ENCODE results near the gene EML6.
"Not testable (repeated sequence)": the region's sequence is repeated elsewhere in the genome, so short reads cannot be mapped to it uniquely, and the experiment has no call there.

EML6 gene

DNA sequence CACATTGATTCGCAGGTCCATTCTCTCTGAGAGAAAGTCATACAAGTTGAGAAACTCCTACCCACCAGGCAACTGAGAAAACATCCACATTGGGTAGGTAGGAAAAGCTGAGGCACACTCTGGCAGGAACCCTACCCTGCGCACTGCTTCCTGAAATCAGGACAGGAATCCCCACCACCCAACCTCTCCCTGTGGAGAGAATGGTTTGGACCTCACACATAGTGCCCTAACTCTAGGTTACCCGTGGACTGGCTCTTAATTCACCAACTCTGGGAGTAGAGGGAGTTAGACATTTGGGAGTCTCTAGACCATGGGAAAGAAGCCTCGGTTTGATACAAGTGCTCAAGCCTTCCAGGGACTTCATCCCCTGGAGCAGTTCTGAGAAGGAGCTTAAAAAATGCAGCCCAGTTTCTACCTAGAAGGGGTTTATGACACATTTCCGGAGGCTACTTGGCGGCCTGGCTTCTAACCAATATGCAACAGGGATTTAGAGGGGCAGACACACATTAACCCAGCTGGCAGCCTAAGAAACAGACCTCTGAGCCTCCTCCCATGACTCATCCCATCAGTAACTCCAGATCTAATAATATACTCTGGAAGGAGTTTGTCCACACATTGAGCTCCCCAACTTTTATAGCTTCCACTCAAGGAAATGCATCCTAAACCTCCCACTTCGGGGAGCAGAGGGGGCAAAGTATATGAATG lies 136.7 kb downstream of the EML6 start:
- Histone ChIP-seq H3K4me3 (ENCODE audit: low read length) (no peak overlapping the region), H3K4me1 (ENCODE audit: control insufficient read depth, low read depth, low read length) (peaks cover 5% of the 10 kb centered on the region), H3K36me3 (ENCODE audit: control insufficient read depth, low read depth, low read length) (no peaks in the 10 kb centered on the region), H3K27me3 (ENCODE audit: control insufficient read depth, insufficient read depth, low read length) (no peaks in the 10 kb centered on the region), H3K9ac (ENCODE audit: low read length) (no peak overlapping the region), H3K9me3 (ENCODE audit: control insufficient read depth, low read depth, low read length) (no peaks in the 10 kb centered on the region), H3K27ac (ENCODE audit: low read length) (no peak overlapping the region)

GRCh38 chr2:54862229-54862628 lies 138.8 kb downstream of the EML6 start:
- Histone ChIP-seq H3K9me3 (ENCODE audit: control insufficient read depth, low read depth, low read length) (no peaks in the 10 kb centered on the region), H3K4me3 (ENCODE audit: low read length) (no peak overlapping the region), H3K4me1 (ENCODE audit: control insufficient read depth, low read depth, low read length) (peaks cover 5% of the 10 kb centered on the region), H3K27ac (ENCODE audit: low read length) (no peak overlapping the region), H3K27me3 (ENCODE audit: control insufficient read depth, insufficient read depth, low read length) (no peaks in the 10 kb centered on the region), H3K36me3 (ENCODE audit: control insufficient read depth, low read depth, low read length) (no peaks in the 10 kb centered on the region), H3K9ac (ENCODE audit: low read length) (no peak overlapping the region)

DNA sequence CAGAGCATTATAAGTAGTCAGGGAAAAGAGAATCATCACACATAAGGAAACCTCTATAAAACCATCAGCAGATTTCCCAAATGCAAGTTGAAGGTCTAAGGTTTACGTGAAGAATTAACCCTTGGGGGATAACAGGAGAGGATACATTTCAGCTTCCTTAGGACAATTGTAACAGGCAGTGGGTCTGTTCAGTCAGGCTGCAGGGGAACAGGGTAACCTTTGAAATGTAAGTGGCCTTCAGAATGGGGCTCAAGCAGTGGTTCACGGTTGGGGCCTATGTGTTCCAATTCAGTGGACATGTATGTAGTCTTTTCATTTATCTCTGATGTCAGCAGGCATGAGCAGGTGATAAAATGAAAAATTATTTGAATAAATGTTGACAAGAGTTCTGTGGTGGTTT lies 139.3 kb downstream of the EML6 start:
- no peaks in the 10 kb centered on the region for H3K36me3 ChIP-seq (ENCODE audit: control insufficient read depth, low read depth, low read length)
- no peaks in the 10 kb centered on the region for H3K27me3 ChIP-seq (ENCODE audit: control insufficient read depth, insufficient read depth, low read length)
- no peak overlapping the region for H3K27ac ChIP-seq (ENCODE audit: low read length)
- no peak overlapping the region for H3K4me3 ChIP-seq (ENCODE audit: low read length)
- no peak overlapping the region for H3K9ac ChIP-seq (ENCODE audit: low read length)
- peaks cover 5% of the 10 kb centered on the region for H3K4me1 ChIP-seq (ENCODE audit: control insufficient read depth, low read depth, low read length)
- H3K9me3 ChIP-seq (ENCODE audit: control insufficient read depth, low read depth, low read length): no peaks in the 10 kb centered on the region

DNA sequence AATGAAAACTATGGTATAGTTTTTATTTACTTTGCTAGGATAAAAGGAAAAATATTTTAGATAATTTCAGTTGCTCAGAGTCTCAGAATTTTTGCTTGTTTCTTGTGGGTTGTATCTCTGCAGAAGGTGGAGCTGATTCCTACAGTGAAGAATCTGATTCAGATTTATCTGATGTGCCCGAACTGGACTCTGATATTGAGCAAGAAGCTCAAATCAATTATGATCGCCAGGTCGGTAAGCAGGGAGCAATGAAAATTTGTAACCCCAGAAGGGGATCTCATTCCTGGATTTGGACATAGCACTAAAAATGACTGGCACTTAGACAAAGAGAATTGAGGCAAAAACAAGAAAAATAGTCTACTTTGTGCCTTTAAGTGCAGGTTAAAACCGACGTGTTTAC lies 140.2 kb downstream of the EML6 start:
- Histone ChIP-seq H3K27me3 (ENCODE audit: control insufficient read depth, insufficient read depth, low read length) (no peaks in the 10 kb centered on the region), H3K27ac (ENCODE audit: low read length) (no peak overlapping the region), H3K4me1 (ENCODE audit: control insufficient read depth, low read depth, low read length) (peaks cover 5% of the 10 kb centered on the region), H3K4me3 (ENCODE audit: low read length) (no peak overlapping the region), H3K36me3 (ENCODE audit: control insufficient read depth, low read depth, low read length) (no peaks in the 10 kb centered on the region), H3K9ac (ENCODE audit: low read length) (no peak overlapping the region), H3K9me3 (ENCODE audit: control insufficient read depth, low read depth, low read length) (no peaks in the 10 kb centered on the region)

DNA sequence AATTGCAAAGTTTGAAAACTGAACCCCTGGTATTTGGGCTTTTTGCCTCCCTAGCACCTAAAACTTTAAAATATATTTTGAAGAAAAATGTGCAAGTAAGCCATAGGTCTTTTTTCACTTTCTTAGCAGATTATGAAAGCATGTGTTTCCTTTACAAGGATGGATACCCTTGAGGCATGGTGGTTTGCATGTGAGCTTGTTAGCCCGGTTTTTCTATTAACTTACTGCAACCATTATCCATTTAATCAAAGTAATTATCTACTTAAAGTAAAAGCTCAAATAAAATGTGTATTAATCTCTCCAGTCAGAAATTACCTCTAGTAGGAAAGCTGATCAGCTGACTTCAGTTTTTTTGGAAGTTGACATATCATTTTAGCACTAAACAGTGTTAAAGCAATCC lies 140.6 kb downstream of the EML6 start:
- H3K36me3 ChIP-seq (ENCODE audit: control insufficient read depth, low read depth, low read length): no peaks in the 10 kb centered on the region
- H3K9ac ChIP-seq (ENCODE audit: low read length): no peak overlapping the region
- no peak overlapping the region for H3K27ac ChIP-seq (ENCODE audit: low read length)
- no peaks in the 10 kb centered on the region for H3K9me3 ChIP-seq (ENCODE audit: control insufficient read depth, low read depth, low read length)
- H3K4me3 ChIP-seq (ENCODE audit: low read length): no peak overlapping the region
- no peaks in the 10 kb centered on the region for H3K27me3 ChIP-seq (ENCODE audit: control insufficient read depth, insufficient read depth, low read length)
- peaks cover 5% of the 10 kb centered on the region for H3K4me1 ChIP-seq (ENCODE audit: control insufficient read depth, low read depth, low read length)

GRCh38 chr2:54864727-54865126 lies 141.3 kb downstream of the EML6 start:
- Histone ChIP-seq H3K9me3 (ENCODE audit: control insufficient read depth, low read depth, low read length) (no peaks in the 10 kb centered on the region), H3K36me3 (ENCODE audit: control insufficient read depth, low read depth, low read length) (no peaks in the 10 kb centered on the region), H3K27ac (ENCODE audit: low read length) (no peak overlapping the region), H3K4me1 (ENCODE audit: control insufficient read depth, low read depth, low read length) (peaks cover 5% of the 10 kb centered on the region), H3K27me3 (ENCODE audit: control insufficient read depth, insufficient read depth, low read length) (no peaks in the 10 kb centered on the region), H3K9ac (ENCODE audit: low read length) (no peak overlapping the region), H3K4me3 (ENCODE audit: low read length) (no peak overlapping the region)

DNA sequence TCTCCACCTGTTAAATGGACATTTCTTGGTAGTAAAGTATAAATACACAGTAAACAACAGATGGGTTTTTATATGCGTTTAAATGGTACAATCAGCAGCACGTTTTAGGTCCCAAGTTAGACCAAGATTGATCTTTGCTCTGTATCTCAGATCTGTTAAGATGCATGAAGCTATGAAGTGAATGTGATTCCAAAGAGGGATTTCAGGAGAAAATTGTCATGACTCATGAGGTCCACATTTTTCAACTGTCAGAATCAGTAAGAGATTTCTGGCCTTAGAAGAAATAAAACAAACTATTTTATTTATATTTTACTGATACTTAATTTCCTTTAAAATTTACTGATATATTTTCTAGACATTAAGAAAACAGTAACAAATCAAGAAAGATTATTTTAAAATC lies 142.7 kb downstream of the EML6 start:
- peaks cover 5% of the 10 kb centered on the region for H3K4me1 ChIP-seq (ENCODE audit: control insufficient read depth, low read depth, low read length)
- no peak overlapping the region for H3K9ac ChIP-seq (ENCODE audit: low read length)
- H3K4me3 ChIP-seq (ENCODE audit: low read length): no peak overlapping the region
- H3K36me3 ChIP-seq (ENCODE audit: control insufficient read depth, low read depth, low read length): no peaks in the 10 kb centered on the region
- H3K9me3 ChIP-seq (ENCODE audit: control insufficient read depth, low read depth, low read length): no peaks in the 10 kb centered on the region
- H3K27me3 ChIP-seq (ENCODE audit: control insufficient read depth, insufficient read depth, low read length): no peaks in the 10 kb centered on the region
- H3K27ac ChIP-seq (ENCODE audit: low read length): no peak overlapping the region

- Histone ChIP-seq H3K9ac (ENCODE audit: low read length) (no peak overlapping the region), H3K27ac (ENCODE audit: low read length) (no peak overlapping the region), H3K9me3 (ENCODE audit: control insufficient read depth, low read depth, low read length) (no peaks in the 10 kb centered on the region), H3K27me3 (ENCODE audit: control insufficient read depth, insufficient read depth, low read length) (no peaks in the 10 kb centered on the region), H3K36me3 (ENCODE audit: control insufficient read depth, low read depth, low read length) (no peaks in the 10 kb centered on the region), H3K4me3 (ENCODE audit: low read length) (no peak overlapping the region), H3K4me1 (ENCODE audit: control insufficient read depth, low read depth, low read length) (peaks cover 5% of the 10 kb centered on the region)
Measured at GRCh38 chr2:54866868-54867267, 143.4 kb downstream of the EML6 start.

GRCh38 chr2:54867457-54867856 lies 144.0 kb downstream of the EML6 start:
- H3K4me1 ChIP-seq (ENCODE audit: control insufficient read depth, low read depth, low read length): peaks cover 5% of the 10 kb centered on the region
- no peaks in the 10 kb centered on the region for H3K36me3 ChIP-seq (ENCODE audit: control insufficient read depth, low read depth, low read length)
- no peak overlapping the region for H3K27ac ChIP-seq (ENCODE audit: low read length)
- no peak overlapping the region for H3K9ac ChIP-seq (ENCODE audit: low read length)
- H3K9me3 ChIP-seq (ENCODE audit: control insufficient read depth, low read depth, low read length): no peaks in the 10 kb centered on the region
- no peaks in the 10 kb centered on the region for H3K27me3 ChIP-seq (ENCODE audit: control insufficient read depth, insufficient read depth, low read length)
- H3K4me3 ChIP-seq (ENCODE audit: low read length): no peak overlapping the region

DNA sequence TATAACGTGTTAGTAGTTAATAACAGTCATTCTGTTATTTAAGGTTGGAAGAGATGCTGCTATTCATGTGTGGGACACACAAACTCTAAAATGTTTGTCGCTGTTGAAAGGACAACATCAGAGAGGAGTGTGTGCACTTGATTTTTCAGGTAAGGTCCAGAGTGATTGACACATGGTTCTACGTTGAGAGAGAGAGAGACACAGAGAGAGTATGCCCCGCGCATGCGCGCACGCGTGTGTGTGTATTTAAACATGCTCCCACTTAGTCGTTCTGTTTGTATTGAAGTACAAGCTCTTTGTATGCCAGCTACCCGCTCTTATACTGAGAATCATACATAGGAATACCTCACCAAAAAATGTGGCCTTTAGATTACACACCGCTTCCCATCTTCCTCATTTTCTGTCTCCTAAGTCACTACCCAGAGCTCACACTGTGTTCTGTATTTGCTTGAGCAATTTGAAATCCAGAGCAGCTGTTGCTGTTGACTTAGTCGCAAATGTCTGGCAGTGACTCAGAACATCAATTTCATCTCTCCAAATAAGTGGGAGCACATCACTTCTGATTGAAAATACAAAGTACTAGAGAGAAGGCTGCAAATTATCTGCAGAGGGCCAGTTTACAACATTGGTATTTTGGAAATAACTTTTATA lies 148.1 kb downstream of the EML6 start:
- Histone ChIP-seq H3K27ac (ENCODE audit: low read length) (no peak overlapping the region), H3K36me3 (ENCODE audit: control insufficient read depth, low read depth, low read length) (no peaks in the 10 kb centered on the region), H3K9me3 (ENCODE audit: control insufficient read depth, low read depth, low read length) (no peaks in the 10 kb centered on the region)

DNA sequence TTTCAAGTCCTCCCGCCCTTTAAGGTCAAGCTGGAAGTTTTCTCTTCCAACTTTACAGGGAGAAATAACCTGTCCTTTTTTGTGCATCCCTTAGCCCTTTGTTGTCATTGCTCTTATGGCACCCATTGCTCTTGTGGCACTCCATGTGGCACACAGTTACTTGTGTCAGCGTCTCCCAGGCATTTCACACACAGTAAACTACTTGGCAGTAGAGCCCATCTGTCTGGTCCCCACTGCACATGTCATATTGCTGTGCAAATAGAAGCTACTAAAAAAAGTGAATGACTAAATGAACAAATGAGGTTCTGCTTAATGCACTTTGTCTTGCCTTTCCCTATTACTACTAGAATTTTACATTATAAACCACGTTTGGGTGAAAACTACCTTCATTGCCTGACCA lies 149.3 kb downstream of the EML6 start:
- H3K9ac ChIP-seq (ENCODE audit: low read length): no peak overlapping the region
- no peak overlapping the region for H3K27ac ChIP-seq (ENCODE audit: low read length)
- H3K4me3 ChIP-seq (ENCODE audit: low read length): no peak overlapping the region
- H3K9me3 ChIP-seq (ENCODE audit: control insufficient read depth, low read depth, low read length): no peaks in the 10 kb centered on the region
- no peaks in the 10 kb centered on the region for H3K36me3 ChIP-seq (ENCODE audit: control insufficient read depth, low read depth, low read length)
- no peaks in the 10 kb centered on the region for H3K27me3 ChIP-seq (ENCODE audit: control insufficient read depth, insufficient read depth, low read length)
- no peaks in the 10 kb centered on the region for H3K4me1 ChIP-seq (ENCODE audit: control insufficient read depth, low read depth, low read length)

More for the DNA sequence above, 148.1 kb downstream of the EML6 start:
- no peaks in the 10 kb centered on the region for H3K27me3 ChIP-seq (ENCODE audit: control insufficient read depth, insufficient read depth, low read length)
- H3K4me3 ChIP-seq (ENCODE audit: low read length): no peak overlapping the region
- no peaks in the 10 kb centered on the region for H3K4me1 ChIP-seq (ENCODE audit: control insufficient read depth, low read depth, low read length)
- no peak overlapping the region for H3K9ac ChIP-seq (ENCODE audit: low read length)

GRCh38 chr2:54873236-54873635 lies 149.8 kb downstream of the EML6 start:
- not testable (repeated sequence) for H3K4me3 ChIP-seq (ENCODE audit: low read length); H3K9ac ChIP-seq (ENCODE audit: low read length); H3K4me1 ChIP-seq (ENCODE audit: control insufficient read depth, low read depth, low read length); H3K9me3 ChIP-seq (ENCODE audit: control insufficient read depth, low read depth, low read length); H3K36me3 ChIP-seq (ENCODE audit: control insufficient read depth, low read depth, low read length); H3K27ac ChIP-seq (ENCODE audit: low read length); H3K27me3 ChIP-seq (ENCODE audit: control insufficient read depth, insufficient read depth, low read length)

Data from iPS-18a (cell line).